GM13976 (cell line): ENCODE results near the gene ZNF385D.

Experiments
- DNase-seq: peaks from one replicate; pipeline ENCODE4 v3.0.0; 2012; ENCODE audit warnings: low spot score
- in situ Hi-C: fragments of 300-500 bp; cut with MboI; formaldehyde crosslinking; loops from one replicate; pipeline ENCODE4 v1.12.0; 2022; ENCODE audit warnings: low sequenced_read_pairs, mixed read lengths, inconsistent platforms; ENCODE audit not compliant: unreplicated experiment
- TF ChIP-seq, protein P1 (sequence below): IDR thresholded peaks from 2 replicates; pipeline ENCODE4 v1.5.1; 2012; ENCODE audit warnings: borderline replicate concordance, mild to moderate bottlenecking; ENCODE audit not compliant: insufficient read depth; ENCODE audit errors: extremely low read depth, missing control alignments, control extremely low read depth

Gene ZNF385D

DNA sequence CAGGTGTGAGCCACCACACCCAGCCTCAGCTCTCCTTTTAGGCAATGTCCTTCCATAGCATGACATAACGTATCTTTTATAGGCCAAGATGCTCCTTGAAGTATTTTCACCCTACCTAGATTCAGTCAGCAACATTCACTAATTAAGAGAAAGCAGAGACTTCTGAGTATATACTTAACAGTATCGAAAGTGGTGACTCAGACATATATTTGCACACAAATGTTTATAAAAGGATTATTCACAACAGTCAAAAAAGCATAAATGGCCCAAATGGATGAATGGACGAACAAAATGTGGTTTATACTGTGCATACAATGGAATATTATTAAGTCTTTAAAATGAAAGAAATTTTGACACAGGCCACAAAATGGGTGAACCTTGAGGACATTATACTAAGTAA lies 108.6 kb downstream of the ZNF385D start:
- no peak for DNase-seq
- in situ Hi-C loops, result no loop called here
- TF ChIP-seq, protein P1, sequence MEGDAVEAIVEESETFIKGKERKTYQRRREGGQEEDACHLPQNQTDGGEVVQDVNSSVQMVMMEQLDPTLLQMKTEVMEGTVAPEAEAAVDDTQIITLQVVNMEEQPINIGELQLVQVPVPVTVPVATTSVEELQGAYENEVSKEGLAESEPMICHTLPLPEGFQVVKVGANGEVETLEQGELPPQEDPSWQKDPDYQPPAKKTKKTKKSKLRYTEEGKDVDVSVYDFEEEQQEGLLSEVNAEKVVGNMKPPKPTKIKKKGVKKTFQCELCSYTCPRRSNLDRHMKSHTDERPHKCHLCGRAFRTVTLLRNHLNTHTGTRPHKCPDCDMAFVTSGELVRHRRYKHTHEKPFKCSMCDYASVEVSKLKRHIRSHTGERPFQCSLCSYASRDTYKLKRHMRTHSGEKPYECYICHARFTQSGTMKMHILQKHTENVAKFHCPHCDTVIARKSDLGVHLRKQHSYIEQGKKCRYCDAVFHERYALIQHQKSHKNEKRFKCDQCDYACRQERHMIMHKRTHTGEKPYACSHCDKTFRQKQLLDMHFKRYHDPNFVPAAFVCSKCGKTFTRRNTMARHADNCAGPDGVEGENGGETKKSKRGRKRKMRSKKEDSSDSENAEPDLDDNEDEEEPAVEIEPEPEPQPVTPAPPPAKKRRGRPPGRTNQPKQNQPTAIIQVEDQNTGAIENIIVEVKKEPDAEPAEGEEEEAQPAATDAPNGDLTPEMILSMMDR, result no peak

DNA sequence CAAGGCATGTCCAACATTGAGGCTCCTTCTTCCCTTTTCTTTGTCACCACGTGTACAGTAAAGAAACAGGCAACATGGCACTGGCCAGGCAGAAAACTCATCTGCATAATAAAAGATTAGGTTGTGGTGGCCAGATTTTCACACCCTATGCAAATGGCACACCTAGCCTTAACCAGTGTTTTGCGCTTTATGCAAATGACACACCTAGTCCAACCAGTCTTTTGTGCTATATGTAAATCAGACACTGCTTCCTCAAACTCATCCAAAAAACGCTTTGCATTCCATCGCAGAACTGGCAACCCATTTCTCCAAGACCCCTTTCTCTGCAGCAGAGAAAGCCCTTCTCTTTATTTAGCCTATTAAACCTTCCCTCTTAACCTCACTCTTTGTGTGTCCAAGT lies 109.1 kb downstream of the ZNF385D start:
- in situ Hi-C loops, result no loop called here
- no peak for DNase-seq
- TF ChIP-seq, protein P1, result no peak

DNA sequence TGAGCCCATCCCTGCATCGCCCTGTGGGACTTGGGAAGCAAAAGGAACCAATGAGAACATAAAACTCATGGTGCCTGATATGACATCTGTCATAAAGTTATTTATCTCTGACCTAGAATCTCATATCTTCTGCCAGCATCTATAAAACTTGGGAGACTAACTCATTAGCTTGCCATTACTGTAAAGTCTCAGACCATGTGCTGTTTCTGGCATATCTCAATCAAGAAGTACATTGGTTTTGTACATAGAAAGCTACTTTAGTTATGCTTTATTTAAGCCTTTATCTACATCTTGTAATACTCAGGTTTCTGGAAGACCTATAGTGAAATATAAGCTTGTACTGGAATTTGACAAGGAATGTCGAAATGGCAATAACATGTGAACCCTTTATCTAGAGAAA lies 112.5 kb downstream of the ZNF385D start:
- TF ChIP-seq, protein P1, result no peak
- no peak for DNase-seq
- in situ Hi-C loops, result no loop called here

DNA sequence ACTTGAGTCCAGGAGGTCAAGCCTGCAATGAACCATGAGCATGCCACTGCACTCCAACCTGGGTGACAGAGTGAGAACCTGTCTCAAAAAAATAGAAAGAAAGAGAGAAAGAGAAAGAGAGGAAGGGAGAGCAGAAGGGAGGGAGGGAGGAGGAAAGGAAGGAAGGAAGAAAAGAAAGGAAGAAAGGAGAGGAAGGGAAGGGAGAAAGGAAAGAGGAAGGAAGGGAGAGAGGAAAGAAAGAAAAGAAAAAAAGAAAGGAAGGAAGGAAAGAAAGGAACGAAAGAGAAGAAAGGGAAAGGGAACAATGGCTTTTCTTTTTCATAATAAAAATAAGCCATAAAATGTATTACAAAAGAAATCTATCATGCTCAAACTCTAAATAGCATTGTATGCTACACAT lies 116.9 kb downstream of the ZNF385D start:
- TF ChIP-seq, protein P1, result no peak
- in situ Hi-C loops, result no loop called here
- no peak for DNase-seq

DNA sequence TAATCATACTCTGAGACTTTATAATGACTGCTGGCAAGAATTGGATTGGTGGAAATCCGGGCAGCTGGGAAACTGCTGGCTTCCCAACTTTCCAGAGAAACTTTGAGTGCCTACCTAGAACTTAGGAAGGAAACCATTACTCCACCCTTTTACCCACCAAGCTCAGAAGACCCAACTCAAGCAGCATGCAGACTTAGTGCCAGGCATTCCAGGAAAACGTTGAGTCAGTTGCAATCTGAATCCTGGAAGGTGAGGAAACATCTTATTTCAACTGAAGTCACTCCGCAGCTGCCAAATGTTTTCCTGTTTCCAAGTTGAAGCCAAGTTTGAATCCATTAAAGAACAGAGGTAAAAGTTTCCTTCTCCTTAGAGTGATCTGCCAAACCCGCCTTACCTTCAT lies 126.5 kb downstream of the ZNF385D start:
- in situ Hi-C loops, result no loop called here
- TF ChIP-seq, protein P1, result no peak
- no peak for DNase-seq

DNA sequence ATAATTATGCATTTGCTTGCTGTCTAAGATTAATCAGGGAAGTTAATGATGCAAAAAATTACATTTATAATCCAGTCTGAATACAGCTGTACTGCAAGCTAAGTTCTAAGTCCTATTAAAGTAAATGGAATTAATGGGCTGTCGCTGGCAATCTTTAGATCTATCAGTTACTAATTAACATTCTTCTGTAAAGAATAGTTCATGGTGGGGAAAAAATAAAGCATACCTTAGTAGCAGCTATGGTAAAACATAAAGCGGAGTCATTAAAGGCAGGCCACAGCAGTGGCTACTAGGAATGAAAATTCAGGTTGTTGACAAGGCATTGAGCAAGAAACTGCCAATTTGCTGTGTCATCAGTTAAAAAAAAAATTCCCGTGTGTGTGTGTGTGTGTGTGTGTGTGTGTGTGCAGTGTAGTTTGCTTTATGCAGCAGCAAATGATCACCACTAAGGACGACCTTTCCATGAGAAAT lies 129.8 kb downstream of the ZNF385D start:
- no peak for DNase-seq
- TF ChIP-seq, protein P1, result no peak
- in situ Hi-C loops, result no loop called here
